IPS DF 19.7 (cell line): ENCODE data around the gene NDRG2.
"Not testable (repeated sequence)": the region's sequence is repeated elsewhere in the genome, so short reads cannot be mapped to it uniquely, and the experiment has no call there.

Experiments
- DNase-seq: peaks from one replicate; pipeline ENCODE4 v3.0.0-alpha.2; 2013; ENCODE audit warnings: low read depth, low spot score

NDRG2 gene

DNA sequence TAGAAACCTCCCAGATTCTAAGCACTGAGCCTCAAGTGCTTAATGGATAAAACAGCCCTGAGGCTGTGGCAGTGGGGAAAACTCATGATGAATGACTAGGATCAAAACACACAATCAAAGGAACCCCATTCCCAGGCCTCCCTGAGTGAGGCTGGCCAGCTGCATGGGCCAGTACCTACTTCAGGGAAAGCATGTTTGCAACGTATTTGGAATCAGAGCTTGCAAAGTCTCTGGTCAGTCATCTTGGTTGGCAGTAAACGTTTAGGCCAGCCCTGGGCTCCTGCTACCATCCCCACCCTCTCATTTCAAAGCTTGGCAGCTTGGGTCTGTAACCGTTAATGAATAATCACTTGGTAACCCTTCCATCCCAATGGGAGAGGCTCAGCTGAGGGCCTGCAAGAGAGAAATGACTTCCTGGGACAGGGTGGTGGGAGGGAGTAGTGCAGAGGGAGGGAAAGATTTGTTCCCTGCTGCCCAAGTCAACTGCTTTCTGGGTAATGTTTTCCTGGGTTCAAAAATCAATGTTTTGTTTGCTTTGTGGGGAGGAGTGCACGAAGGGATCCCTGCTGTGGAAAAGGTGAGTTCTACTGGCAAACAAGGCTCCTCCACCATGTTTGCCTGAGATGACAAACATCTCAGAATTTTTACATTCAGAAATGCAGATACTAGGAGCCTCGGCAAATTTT, 30.7 kb upstream of the NDRG2 start:
- DNase-seq = no peak

DNA sequence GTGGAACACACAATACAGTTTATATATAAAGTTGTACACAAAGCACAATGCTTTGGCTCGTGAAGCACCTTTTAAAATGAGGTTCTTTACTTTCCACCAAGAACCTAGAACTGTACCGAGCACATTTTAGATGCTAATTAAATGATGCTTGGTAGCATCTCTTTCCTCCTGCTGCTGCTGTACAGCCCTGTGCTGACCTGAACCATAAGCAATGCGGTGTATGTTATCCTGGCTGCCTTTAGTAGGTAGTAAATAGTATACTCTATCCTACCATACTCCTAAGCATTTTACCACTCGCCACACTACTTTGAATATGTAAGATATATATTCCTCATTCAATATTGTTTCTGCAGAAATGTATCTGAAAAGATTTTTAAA, 29.9 kb upstream of the NDRG2 start:
- DNase-seq = no peak

DNA sequence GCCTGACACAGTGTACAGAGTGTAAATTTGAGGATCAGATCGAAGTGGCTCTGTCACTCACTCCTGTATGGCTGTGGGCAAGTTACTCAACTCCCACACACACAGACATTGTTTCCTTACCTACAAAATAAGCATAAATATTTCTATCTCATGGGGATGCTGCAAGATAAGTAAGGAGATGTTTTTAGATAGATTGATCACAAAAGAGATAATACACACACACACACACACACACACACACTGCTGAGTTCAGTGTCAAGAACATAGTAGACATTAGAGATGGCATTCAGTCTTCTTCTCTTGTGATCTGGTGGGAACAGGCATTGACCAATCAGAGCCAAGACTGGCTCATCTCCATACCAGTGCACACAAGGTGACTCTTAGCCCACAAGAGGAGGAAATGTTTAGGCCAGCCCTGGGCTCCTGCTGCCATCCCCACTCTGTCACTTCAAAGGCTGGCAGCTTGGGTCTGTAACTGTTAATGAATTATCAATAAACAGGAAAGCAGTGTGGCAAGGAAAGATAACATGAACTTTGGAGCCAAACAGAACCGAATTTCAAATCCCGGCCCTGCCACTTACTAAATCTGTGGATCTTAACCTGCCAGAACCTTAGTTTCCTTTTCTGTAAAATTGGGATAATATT, 29.4 kb upstream of the NDRG2 start:
- DNase-seq = no peak

DNA sequence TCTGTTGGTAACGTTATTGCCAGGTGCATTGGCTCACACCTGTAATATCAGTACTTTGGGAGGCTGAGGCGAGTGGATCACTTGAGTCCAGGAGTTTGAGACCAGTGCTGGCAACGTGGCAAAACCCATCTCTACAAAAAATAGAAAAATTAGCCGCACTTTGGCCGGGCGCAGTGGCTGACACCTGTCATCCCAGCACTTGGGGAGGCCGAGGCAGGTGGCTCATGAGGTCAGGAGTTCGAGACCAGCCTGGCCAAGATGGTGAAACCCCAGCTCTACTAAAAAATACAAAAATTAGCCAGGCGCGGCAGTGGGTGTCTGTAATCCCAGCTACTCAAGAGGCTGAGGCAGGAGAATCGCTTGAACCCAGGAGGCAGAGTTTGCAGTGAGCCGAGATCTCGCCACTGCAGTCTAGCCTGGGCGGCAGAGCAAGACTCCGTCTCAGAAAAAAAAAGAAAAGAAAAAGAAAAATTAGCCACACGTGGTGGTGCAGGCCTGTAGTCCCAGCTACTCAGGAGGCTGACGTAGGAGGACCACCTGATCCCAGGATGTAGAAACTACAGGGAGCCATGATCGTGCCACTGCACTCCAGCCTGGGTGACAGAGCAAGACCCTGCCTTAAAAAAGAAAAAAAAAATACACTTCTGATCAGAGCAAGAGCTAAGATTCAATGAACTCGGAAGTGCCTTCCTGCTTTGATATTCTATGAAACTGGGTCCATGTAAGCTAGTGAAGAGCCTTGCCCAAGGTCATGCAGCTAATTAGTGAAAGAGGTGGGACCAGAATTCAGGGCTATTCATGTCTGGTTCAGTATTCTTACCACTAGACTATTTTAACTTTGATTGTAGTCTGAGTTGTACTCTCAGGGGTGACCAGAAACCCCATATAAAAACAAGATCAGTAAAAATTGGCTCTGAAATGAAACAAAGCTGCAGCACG, 28.6 kb upstream of the NDRG2 start:
- DNase-seq = no peak

- DNase-seq = no peak
These were observed 25.7 kb upstream of the NDRG2 start for GRCh38 chr14:21050597-21050996.

DNA sequence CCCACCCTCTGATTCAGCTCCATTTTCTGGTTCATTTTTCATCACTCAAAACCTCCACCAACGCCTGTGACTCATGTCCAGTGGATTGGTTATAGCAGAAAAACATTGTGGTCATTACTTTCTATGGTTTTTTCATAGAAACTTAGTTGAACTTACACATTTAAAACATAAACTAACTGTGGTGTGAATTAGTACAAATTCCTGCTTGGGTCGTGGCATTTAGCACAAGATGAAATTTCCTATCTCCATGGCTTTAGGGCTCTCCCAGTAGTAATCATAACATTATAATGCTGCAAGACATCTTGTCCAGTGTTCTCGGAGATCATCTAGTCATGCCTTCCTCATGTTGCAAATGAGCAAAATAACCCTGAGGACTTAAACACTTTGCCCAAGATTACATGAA, 24.4 kb upstream of the NDRG2 start:
- DNase-seq = no peak

- no peak for DNase-seq
These were observed 23.8 kb upstream of the NDRG2 start for GRCh38 chr14:21048638-21049037.

GRCh38 chr14:21047378-21047781, 22.5 kb upstream of the NDRG2 start:
- no peak for DNase-seq

GRCh38 chr14:21043974-21044618, 19.2 kb upstream of the NDRG2 start:
- DNase-seq = no peak

DNA sequence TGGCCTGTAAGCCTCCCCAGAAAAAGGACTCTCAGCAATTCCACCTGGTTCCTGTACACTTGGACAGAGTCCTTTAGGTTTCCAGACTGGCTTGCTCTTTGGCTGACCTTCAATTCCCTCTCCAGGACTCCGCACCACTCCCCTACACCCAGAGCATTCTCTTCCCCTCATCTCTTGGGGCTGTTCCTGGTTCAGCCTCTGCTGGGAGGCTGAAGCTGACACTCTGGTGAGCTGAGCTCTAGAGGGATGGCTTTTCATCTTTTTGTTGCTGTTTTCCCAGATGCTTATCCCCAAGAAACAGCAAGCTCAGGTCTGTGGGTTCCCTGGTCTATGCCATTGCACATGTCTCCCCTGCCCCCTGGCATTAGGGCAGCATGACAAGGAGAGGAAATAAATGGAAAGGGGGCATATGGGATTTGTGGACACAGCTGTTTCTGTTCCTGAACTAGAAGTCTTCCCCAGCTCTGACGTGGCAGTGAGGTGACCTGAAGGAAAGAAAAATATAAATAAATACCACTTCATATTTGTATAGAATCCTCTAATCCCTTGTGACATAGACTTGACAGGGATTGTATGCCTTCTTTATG, 18.6 kb upstream of the NDRG2 start:
- no peak for DNase-seq

DNA sequence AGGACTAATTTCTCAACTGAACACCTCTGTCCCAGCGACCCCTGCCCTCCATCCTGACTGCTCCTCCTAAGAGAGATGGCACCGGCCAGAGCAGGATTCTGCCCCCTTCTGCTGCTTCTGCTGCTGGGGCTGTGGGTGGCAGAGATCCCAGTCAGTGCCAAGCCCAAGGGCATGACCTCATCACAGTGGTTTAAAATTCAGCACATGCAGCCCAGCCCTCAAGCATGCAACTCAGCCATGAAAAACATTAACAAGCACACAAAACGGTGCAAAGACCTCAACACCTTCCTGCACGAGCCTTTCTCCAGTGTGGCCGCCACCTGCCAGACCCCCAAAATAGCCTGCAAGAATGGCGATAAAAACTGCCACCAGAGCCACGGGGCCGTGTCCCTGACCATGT, 18.1 kb upstream of the NDRG2 start:
- DNase-seq = no peak

- DNase-seq = no peak
These were observed 17.0 kb upstream of the NDRG2 start, which contains the start of gene RNASE7 for GRCh38 chr14:21041676-21042433. Gene RNASE7, plus strand, starts transcription at chr14:21042362. Its CDS starts 631 bp downstream, at chr14:21042993.

GRCh38 chr14:21040941-21041340, 16.1 kb upstream of the NDRG2 start:
- not testable (repeated sequence) for DNase-seq

GRCh38 chr14:21040370-21040925, 15.6 kb upstream of the NDRG2 start:
- DNase-seq = no peak

- DNase-seq = no peak
These were observed 14.9 kb upstream of the NDRG2 start for GRCh38 chr14:21039585-21040369.

- DNase-seq = no peak
These were observed 13.9 kb upstream of the NDRG2 start for GRCh38 chr14:21038441-21039422.

- DNase-seq = no peak
These were observed 12.3 kb upstream of the NDRG2 start for GRCh38 chr14:21037156-21037555.

GRCh38 chr14:21036751-21037150, 11.9 kb upstream of the NDRG2 start:
- DNase-seq = no peak
